ENCODE results near the gene SMPD2. TPM values are rescaled to one million over a fixed set of nuclear protein-coding genes. Genes with fewer than 3 reads are reported as not detected.

SMPD2 gene
- total RNA-seq, 2 donors from 2014 or later = 5.5 TPM

DNA sequence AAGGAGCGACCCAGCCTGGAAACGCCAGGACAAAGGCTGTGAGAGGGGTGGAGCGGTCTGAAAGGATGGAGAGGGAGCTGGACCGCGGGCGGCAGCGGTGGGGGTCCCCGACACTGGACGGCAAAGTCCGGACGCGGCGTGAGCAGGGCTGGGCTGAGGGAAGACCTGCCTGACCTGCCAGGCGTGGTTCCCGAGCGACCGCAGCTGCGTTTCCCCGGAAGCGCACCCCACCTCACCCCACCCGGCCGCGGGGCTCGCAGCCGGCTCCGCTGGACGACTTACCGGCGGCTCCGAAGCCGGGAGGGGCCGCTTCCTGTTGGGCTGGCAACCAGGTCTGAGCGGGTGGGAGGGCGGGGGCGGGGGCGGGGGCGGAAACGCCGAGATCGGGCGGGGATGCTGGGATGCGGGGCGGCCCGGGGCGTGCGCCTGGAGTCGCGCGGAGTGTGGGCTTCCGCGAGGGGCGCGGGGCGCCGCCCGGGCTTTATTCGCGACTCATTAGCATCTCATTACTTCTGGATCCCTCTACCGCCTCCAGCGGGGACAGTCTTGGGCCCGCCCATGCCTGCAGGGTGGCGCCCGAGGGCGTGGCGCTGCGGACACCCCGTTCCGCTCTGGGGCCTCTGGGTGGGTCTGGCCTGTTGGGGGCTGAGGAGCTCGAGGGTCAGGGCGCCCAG, 15.1 kb downstream of the SMPD2 start, which contains the start of gene MICAL1:
Gene MICAL1, minus strand, starts transcription at position 336 of the 674 bp plus-strand sequence. CDS start 1,576 bp downstream, outside the sequence.
- H3K9me3 ChIP-seq = no peaks in the 10 kb centered on the region
- H3K36me3 ChIP-seq = no peaks in the 10 kb centered on the region
- H3K27ac ChIP-seq = peak within 1 kb of the TSS; percentile 74 to 77
- TF ChIP-seq, protein P1, sequence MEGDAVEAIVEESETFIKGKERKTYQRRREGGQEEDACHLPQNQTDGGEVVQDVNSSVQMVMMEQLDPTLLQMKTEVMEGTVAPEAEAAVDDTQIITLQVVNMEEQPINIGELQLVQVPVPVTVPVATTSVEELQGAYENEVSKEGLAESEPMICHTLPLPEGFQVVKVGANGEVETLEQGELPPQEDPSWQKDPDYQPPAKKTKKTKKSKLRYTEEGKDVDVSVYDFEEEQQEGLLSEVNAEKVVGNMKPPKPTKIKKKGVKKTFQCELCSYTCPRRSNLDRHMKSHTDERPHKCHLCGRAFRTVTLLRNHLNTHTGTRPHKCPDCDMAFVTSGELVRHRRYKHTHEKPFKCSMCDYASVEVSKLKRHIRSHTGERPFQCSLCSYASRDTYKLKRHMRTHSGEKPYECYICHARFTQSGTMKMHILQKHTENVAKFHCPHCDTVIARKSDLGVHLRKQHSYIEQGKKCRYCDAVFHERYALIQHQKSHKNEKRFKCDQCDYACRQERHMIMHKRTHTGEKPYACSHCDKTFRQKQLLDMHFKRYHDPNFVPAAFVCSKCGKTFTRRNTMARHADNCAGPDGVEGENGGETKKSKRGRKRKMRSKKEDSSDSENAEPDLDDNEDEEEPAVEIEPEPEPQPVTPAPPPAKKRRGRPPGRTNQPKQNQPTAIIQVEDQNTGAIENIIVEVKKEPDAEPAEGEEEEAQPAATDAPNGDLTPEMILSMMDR (IDR thresholded peaks at IDR 0.05) = peak in 1 of 2 donors; percentile 54
- peak within 1 kb of the TSS; percentile 59 to 82 for H3K4me3 ChIP-seq
- H3K4me1 ChIP-seq = peaks cover 0 to 32% of the 10 kb centered on the region in 2 donors
- no peak for DNase-seq (ENCODE audit: low spot score)
- no peaks in the 10 kb centered on the region for H3K27me3 ChIP-seq

DNA sequence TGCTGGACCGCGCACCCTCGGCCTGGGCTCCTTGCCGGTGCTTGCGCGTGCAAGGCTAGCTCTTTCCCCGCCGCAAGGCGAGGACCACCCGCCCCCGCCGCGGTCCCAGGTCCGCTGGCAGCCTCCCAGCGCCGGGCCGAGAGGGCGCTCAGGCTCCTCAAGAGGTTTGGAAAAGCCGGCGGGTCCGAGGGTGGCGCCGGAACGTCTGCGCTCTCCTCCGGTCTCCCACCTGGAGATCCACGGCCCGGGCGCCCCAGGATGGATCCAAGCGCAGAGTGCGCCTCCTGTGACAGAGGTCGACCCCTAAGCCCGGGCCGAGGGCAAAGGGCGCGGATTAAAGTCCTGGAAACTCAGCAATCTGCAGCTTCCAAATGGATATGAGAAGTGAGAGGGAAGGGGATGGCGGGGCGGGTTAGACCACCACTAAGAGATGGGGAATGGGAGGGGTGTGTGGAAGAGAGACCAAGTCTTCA, 15.6 kb downstream of the SMPD2 start:
- Histone ChIP-seq H3K27me3 (no peaks in the 10 kb centered on the region), H3K27ac (peak overlapping the region; percentile 74 to 77), H3K9me3 (no peaks in the 10 kb centered on the region), H3K4me3 (peak overlapping the region; percentile 59 to 82), H3K36me3 (peaks cover under 1% of the 10 kb centered on the region), H3K4me1 (peaks cover 0 to 32% of the 10 kb centered on the region in 2 donors)
- TF ChIP-seq, protein P1 (IDR thresholded peaks at IDR 0.05) = no peak
- DNase-seq (ENCODE audit: low spot score) = no peak

DNA sequence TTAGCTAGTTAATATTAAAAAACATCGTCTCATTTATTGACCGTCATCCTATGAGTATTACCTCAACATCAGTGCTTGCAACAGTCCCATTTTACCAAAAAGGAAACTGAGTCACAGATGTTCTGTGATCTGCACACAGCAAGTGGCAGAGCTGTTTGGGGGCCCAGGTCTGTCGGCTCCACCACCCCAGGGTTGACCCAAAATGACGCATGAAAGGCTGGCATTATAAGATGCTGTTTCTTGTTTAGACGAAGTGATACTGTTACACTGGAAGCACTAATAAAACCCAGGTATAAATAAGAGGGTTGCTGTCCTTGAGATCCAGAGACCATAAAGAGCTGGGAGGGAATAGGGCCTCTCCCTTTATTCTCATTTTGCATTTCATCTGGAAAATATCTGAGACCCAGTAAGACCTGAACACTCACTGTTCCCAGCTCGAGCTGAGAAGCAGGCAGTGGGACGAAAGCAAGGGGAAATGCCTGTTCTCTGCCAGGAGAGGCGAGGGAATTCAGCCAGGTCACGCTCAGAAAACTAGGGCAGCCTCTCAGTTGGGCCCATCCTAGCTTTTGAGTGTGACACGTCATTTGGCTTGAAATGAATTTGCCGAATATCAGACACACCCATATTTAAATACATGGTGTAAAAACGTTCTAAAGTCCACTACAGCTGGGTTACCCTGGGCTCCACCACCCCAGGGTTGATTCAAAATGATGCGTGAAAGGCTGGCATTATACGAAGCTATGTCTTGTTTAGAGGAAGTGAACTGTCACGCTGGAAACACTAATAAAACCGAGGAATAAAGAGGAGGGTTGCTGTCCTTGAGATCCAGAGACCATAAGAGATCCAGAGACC, 16.4 kb downstream of the SMPD2 start:
- peak; percentile 88 for DNase-seq (ENCODE audit: low spot score)
- Histone ChIP-seq H3K4me1 (peaks cover 0 to 32% of the 10 kb centered on the region in 2 donors), H3K9me3 (no peaks in the 10 kb centered on the region), H3K36me3 (peaks cover 9% of the 10 kb centered on the region), H3K27ac (peak overlapping the region; percentile 74 to 77), H3K4me3 (peak overlapping the region; percentile 59 to 82), H3K27me3 (no peaks in the 10 kb centered on the region)
- TF ChIP-seq, protein P1 (IDR thresholded peaks at IDR 0.05) = no peak

DNA sequence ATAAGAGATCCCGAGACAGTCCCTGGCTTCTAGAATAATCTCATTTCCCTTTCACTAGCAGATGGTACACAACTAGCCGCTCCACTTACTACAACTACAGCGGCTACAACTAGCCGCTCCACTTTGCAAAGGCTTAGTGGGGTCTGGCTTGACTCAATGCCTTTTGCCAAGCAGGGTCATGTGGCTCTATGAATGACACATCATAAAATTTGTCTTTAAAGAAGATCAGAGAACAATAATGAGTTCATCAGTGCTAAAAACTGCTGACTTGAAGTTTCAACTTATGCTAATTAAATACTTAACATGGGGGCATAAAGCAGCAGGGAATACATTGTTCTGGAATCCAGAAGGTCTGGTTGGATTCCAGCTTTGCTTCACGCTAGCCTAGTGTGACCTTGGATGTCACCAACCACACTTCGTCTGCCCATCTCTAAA, 17.1 kb downstream of the SMPD2 start:
- TF ChIP-seq, protein P1 (IDR thresholded peaks at IDR 0.05) = no peak
- peak overlapping the region; percentile 74 to 77 for H3K27ac ChIP-seq
- H3K4me1 ChIP-seq = peaks cover 0 to 32% of the 10 kb centered on the region in 2 donors
- peaks cover 15% of the 10 kb centered on the region for H3K36me3 ChIP-seq
- H3K4me3 ChIP-seq = no peak overlapping the region
- no peaks in the 10 kb centered on the region for H3K9me3 ChIP-seq
- no peaks in the 10 kb centered on the region for H3K27me3 ChIP-seq
- no peak for DNase-seq (ENCODE audit: low spot score)

DNA sequence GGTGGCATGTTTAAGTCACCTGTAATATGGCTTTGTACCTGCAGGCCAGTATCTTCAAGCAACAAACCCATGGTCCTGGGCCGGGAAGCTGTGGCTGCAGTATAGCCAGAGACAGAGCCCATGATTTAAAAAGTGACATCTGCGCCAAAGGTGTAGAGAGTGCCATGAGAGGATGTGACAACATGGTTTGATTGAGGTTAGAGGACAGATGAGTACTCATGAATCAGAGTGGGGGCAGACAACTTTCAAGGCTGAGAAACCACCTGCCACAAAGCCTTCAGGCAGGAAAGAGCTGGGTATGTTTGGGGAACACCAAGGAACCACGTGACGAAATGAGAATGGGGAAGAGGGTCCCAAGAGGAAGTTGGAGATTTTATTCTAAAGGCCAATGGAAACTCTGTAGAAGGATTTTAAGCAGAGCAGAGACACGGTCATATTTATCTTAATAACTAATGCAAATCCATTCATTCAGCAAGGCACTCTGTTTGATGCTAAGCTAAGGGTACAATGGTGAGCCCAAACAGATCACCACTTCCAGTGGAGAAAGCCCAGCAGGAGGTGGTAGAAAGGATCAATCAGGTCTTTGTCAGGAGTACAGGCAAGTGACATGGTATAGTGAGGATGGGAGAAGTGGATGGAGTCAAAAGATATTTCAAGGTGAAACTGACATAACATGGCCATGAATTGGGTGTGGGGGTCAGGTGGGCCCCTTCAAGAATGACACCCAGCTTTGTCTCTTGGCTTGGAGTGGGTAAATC, 18.4 kb downstream of the SMPD2 start:
- Histone ChIP-seq H3K36me3 (peaks cover 15% of the 10 kb centered on the region), H3K9me3 (no peaks in the 10 kb centered on the region), H3K4me3 (no peak overlapping the region), H3K27ac (no peak overlapping the region), H3K4me1 (peaks cover 0 to 29% of the 10 kb centered on the region in 2 donors), H3K27me3 (no peaks in the 10 kb centered on the region)
- TF ChIP-seq, protein P1 (IDR thresholded peaks at IDR 0.05) = no peak
- no peak for DNase-seq (ENCODE audit: low spot score)

Data from right atrium auricular region (tissue), 2 donors.